HepG2 (cell line): ENCODE measurements around the gene PCSK6.

Experiments
- CHD2 ChIP-seq: IDR thresholded peaks from 2 replicates; pipeline ENCODE4 v1.6.1; 2011; ENCODE audit warnings: low read depth, low read length, improper control_type of control experiment
- EHMT2 ChIP-seq: fragments of 200-600 bp; sonication (generic); IDR thresholded peaks from 2 replicates; pipeline ENCODE4 v1.7.0; 2017; ENCODE audit warnings: antibody characterized with exemption, low read depth, low read length, borderline replicate concordance
- FOXA1 ChIP-seq, 2 experiments: fragments of 450-650 bp in 1 of 2; sonication (generic) in 1 of 2; formaldehyde crosslinking in 1 of 2; IDR thresholded peaks; 2 replicates each; pipeline versions ENCODE4 v1.4.0 to v1.6.1; 2016 to 2020; ENCODE audit warnings: missing genetic modification reagents in 1 of 2
- FOXA3 ChIP-seq: IDR thresholded peaks from 2 replicates; pipeline ENCODE4 v1.6.1; 2016; ENCODE audit warnings: missing genetic modification reagents, missing compliant biosample characterization
- FOXK2 ChIP-seq: fragments of 450-650 bp; IDR thresholded peaks from 2 replicates; pipeline ENCODE4 v1.6.1; 2016
- MEF2D ChIP-seq: sonication (generic); formaldehyde crosslinking; IDR thresholded peaks from 2 replicates; pipeline ENCODE4 v1.5.1; 2020; ENCODE audit warnings: mild to moderate bottlenecking, missing genetic modification reagents
- NR2C2 ChIP-seq: sonication (generic); formaldehyde crosslinking; IDR thresholded peaks from 2 replicates; pipeline ENCODE4 v1.4.0; 2020; ENCODE audit warnings: missing genetic modification reagents, mild to moderate bottlenecking, moderate library complexity, borderline replicate concordance
- RAD21 ChIP-seq: fragments of 450-650 bp; formaldehyde crosslinking; IDR thresholded peaks from 2 replicates; pipeline ENCODE4 v1.5.0; 2020; ENCODE audit warnings: mild to moderate bottlenecking
- SNRNP70 ChIP-seq: fragments of 200-400 bp; formaldehyde crosslinking; IDR thresholded peaks from 2 replicates; pipeline ENCODE4 v1.6.1; 2017; ENCODE audit warnings: mild to moderate bottlenecking, low read depth, low read length, moderate library complexity
- SP2 ChIP-seq: sonication (generic); formaldehyde crosslinking; IDR thresholded peaks from 2 replicates; pipeline ENCODE4 v1.5.1; 2020; ENCODE audit warnings: mild to moderate bottlenecking, missing genetic modification reagents
- ZNF431 ChIP-seq: sonication (generic); formaldehyde crosslinking; IDR thresholded peaks from 2 replicates; pipeline ENCODE4 v1.9.0; 2022; ENCODE audit warnings: missing genetic modification reagents, low read depth, mild to moderate bottlenecking, borderline replicate concordance
- TF ChIP-seq, protein P1 (sequence below): sonication (generic); formaldehyde crosslinking; IDR thresholded peaks from 2 replicates; pipeline ENCODE4 v1.5.0; 2020; ENCODE audit warnings: mild to moderate bottlenecking, missing genetic modification reagents, moderate library complexity
- TF ChIP-seq, protein P2 (sequence below): sonication (generic); formaldehyde crosslinking; IDR thresholded peaks from 2 replicates; pipeline ENCODE4 v1.5.0; 2020; ENCODE audit warnings: missing genetic modification reagents, mild to moderate bottlenecking, borderline replicate concordance

DNA sequence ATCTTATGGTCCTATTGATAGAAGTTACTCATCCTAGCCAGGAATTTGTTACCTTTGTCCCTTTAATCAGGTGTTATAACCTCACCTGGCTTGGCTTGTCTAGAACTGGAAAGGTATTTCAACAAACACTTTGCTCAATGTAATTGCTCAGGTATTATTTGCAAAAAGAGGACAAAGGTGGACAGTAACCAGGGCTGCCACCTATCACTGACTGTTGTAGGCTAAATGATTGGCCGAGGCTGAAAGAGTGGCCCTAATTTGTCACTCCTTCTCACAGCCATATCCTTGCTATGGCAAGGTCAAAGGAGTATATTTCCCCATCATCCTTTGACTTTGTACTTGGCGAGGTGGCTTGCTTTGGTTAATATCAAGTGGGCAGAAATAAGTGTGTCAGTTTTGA lies 209.5 kb downstream of the PCSK6 start:
- TF ChIP-seq ZNF431 (no peak), FOXA3 (CRISPR knock-in tag) (no peak), RAD21 (CRISPR knock-in tag) (no peak), NR2C2 (CRISPR knock-in tag) (no peak), FOXK2 (no peak), SNRNP70 (no peak), MEF2D (CRISPR knock-in tag) (no peak), CHD2 (no peak), FOXA1 (IDR thresholded peaks at IDR 0.05) (no peak), FOXA1 (CRISPR knock-in tag; IDR thresholded peaks at IDR 0.05) (no peak), SP2 (CRISPR knock-in tag) (no peak), EHMT2 (no peak)
- TF ChIP-seq, protein P1, sequence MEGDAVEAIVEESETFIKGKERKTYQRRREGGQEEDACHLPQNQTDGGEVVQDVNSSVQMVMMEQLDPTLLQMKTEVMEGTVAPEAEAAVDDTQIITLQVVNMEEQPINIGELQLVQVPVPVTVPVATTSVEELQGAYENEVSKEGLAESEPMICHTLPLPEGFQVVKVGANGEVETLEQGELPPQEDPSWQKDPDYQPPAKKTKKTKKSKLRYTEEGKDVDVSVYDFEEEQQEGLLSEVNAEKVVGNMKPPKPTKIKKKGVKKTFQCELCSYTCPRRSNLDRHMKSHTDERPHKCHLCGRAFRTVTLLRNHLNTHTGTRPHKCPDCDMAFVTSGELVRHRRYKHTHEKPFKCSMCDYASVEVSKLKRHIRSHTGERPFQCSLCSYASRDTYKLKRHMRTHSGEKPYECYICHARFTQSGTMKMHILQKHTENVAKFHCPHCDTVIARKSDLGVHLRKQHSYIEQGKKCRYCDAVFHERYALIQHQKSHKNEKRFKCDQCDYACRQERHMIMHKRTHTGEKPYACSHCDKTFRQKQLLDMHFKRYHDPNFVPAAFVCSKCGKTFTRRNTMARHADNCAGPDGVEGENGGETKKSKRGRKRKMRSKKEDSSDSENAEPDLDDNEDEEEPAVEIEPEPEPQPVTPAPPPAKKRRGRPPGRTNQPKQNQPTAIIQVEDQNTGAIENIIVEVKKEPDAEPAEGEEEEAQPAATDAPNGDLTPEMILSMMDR: no peak
- TF ChIP-seq, protein P2, sequence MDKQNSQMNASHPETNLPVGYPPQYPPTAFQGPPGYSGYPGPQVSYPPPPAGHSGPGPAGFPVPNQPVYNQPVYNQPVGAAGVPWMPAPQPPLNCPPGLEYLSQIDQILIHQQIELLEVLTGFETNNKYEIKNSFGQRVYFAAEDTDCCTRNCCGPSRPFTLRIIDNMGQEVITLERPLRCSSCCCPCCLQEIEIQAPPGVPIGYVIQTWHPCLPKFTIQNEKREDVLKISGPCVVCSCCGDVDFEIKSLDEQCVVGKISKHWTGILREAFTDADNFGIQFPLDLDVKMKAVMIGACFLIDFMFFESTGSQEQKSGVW: no peak
